Measurements from ENCODE around the gene ANKRD33B. TPM values are rescaled to one million over a fixed set of nuclear protein-coding genes. Genes with fewer than 3 reads are reported as not detected.

The ANKRD33B gene
- polyA plus RNA-seq, 1 experiment, result 4.8 TPM

DNA sequence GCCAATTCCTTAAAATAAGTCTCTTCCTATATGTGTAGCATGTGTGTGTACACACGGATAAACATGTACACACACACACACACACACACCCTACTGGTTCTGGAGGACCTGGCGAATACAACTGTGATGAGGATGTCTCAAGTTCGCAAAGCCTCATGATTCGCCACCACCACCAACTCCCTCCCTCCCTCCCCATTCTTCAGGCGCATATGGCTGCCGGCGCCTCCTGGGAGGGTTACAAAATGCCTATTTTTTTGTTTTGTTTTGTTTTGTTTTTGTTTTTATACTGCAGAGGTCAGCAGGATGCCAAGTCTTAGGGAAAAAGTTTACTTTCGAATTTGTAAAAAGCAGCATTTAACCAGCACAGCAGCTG is 109.1 kb downstream of the ANKRD33B start:
- POLR2A ChIA-PET, result no interaction called here
- DNase-seq (ENCODE audit: low read depth, low spot score), result no peak
- Histone ChIP-seq H3K9me3 (ENCODE audit: control insufficient read depth, insufficient read depth, low read length) (peaks cover 6% of the 10 kb centered on the region), H3K27me3 (ENCODE audit: control insufficient read depth, insufficient read depth, low read length) (no peaks in the 10 kb centered on the region), H3K27ac (ENCODE audit: low read depth, low read length) (no peak overlapping the region), H3K4me3 (ENCODE audit: low read depth, low read length) (no peak overlapping the region)
- TF ChIP-seq, protein P1, sequence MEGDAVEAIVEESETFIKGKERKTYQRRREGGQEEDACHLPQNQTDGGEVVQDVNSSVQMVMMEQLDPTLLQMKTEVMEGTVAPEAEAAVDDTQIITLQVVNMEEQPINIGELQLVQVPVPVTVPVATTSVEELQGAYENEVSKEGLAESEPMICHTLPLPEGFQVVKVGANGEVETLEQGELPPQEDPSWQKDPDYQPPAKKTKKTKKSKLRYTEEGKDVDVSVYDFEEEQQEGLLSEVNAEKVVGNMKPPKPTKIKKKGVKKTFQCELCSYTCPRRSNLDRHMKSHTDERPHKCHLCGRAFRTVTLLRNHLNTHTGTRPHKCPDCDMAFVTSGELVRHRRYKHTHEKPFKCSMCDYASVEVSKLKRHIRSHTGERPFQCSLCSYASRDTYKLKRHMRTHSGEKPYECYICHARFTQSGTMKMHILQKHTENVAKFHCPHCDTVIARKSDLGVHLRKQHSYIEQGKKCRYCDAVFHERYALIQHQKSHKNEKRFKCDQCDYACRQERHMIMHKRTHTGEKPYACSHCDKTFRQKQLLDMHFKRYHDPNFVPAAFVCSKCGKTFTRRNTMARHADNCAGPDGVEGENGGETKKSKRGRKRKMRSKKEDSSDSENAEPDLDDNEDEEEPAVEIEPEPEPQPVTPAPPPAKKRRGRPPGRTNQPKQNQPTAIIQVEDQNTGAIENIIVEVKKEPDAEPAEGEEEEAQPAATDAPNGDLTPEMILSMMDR (IDR thresholded peaks at IDR 0.05; ENCODE audit: low read depth, low read length), result no peak
- CTCF ChIA-PET, result no interaction called here

- ChIA-PET POLR2A (no interaction called here), CTCF (no interaction called here)
- Histone ChIP-seq H3K9me3 (ENCODE audit: control insufficient read depth, insufficient read depth, low read length) (peaks cover 6% of the 10 kb centered on the region), H3K27ac (ENCODE audit: low read depth, low read length) (no peak overlapping the region), H3K4me3 (ENCODE audit: low read depth, low read length) (no peak overlapping the region), H3K27me3 (ENCODE audit: control insufficient read depth, insufficient read depth, low read length) (no peaks in the 10 kb centered on the region)
- no peak for DNase-seq (ENCODE audit: low read depth, low spot score)
- TF ChIP-seq, protein P1 (IDR thresholded peaks at IDR 0.05; ENCODE audit: low read depth, low read length), result no peak
These were observed 109.5 kb downstream of the ANKRD33B start for GRCh38 chr5:10673407-10673806.

DNA sequence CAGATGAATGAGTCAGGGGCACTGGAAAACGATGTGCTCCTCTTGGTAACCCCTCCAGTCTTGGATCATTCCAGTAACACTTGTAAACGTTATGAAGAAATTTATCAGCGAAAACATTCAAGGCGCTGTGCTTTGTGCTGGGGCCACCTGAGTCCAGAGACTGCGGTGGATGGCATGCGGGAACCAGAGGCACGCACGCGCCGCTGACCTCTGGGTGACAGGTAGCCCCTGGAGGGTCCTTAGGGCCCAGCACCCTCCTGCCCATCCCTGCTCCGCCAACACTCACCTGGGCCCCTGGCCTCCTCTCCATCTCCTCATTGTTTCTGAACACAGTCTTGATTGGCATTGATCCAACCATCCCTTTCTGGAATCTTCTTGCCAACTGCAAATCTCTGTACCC is 110.2 kb downstream of the ANKRD33B start:
- ChIA-PET POLR2A (no interaction called here), CTCF (interaction anchor here (1.5 kb wide), 1 partner anchor 18 kb away, joined by 5 read pairs; no protein-coding TSS in a partner anchor)
- Histone ChIP-seq H3K4me3 (ENCODE audit: low read depth, low read length) (no peak overlapping the region), H3K27ac (ENCODE audit: low read depth, low read length) (no peak overlapping the region), H3K27me3 (ENCODE audit: control insufficient read depth, insufficient read depth, low read length) (no peaks in the 10 kb centered on the region), H3K9me3 (ENCODE audit: control insufficient read depth, insufficient read depth, low read length) (no peaks in the 10 kb centered on the region; the same call in none of the 2 replicates)
- TF ChIP-seq, protein P1 (IDR thresholded peaks at IDR 0.05; ENCODE audit: low read depth, low read length), result no peak
- no peak for DNase-seq (ENCODE audit: low read depth, low spot score)

GRCh38 chr5:10674582-10674981 is 110.7 kb downstream of the ANKRD33B start:
- TF ChIP-seq, protein P1 (IDR thresholded peaks at IDR 0.05; ENCODE audit: low read depth, low read length), result no peak
- ChIA-PET CTCF (interaction anchor here (1.5 kb wide), 1 partner anchor 17 kb away, joined by 5 read pairs; no protein-coding TSS in a partner anchor), POLR2A (no interaction called here)

DNA sequence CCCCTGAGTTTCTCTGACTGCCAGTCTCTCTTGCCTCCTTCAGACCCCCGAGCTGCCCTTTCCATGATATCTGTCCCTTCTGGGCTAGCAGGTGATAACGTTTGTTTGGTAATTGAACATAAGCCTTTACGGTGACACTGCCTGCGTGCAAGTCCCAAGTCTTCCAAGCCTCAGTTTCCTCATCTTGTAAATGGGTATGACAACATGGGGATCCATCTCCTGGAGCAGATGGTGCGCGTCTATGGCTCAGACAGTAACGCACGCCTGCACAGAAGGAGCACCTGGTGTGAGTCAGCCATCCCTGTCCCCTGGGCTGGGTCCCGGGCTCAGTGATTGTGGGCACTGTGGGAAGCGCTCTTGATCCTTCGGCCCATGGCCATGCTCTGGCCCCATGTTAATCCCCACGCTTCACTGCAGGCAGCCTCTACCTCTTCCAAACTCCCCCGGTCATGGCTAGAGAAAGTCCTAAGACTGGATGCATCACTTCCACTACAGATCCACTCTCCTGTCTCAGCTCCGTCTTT is 111.4 kb downstream of the ANKRD33B start:
- no peak overlapping the region for H3K4me3 ChIP-seq (ENCODE audit: low read depth, low read length)
- no peaks in the 10 kb centered on the region for H3K27me3 ChIP-seq (ENCODE audit: control insufficient read depth, insufficient read depth, low read length)
- no peaks in the 10 kb centered on the region; the same call in 1 of the 2 replicates for H3K9me3 ChIP-seq (ENCODE audit: control insufficient read depth, insufficient read depth, low read length)
- ChIA-PET POLR2A (no interaction called here), CTCF (interaction anchor here (1.5 kb wide), 1 partner anchor 17 kb away, joined by 5 read pairs; no protein-coding TSS in a partner anchor)
- TF ChIP-seq, protein P1 (IDR thresholded peaks at IDR 0.05; ENCODE audit: low read depth, low read length), result no peak
- no peak overlapping the region for H3K27ac ChIP-seq (ENCODE audit: low read depth, low read length)
- DNase-seq (ENCODE audit: low read depth, low spot score), result no peak

More at GRCh38 chr5:10674582-10674981, 110.7 kb downstream of the ANKRD33B start:
- Histone ChIP-seq H3K9me3 (ENCODE audit: control insufficient read depth, insufficient read depth, low read length) (no peaks in the 10 kb centered on the region; the same call in 1 of the 2 replicates), H3K4me3 (ENCODE audit: low read depth, low read length) (no peak overlapping the region), H3K27me3 (ENCODE audit: control insufficient read depth, insufficient read depth, low read length) (no peaks in the 10 kb centered on the region), H3K27ac (ENCODE audit: low read depth, low read length) (no peak overlapping the region)
- DNase-seq (ENCODE audit: low read depth, low spot score), result no peak

Data from AG04450 (cell line).